Fibroblast of mammary gland (primary cell): ENCODE data around the gene GTF3C4.

Experiments used
- DNase-seq: peaks from one replicate; pipeline ENCODE4 v3.0.0-alpha.2; 2010; ENCODE audit warnings: low read depth
- H3K4me3 ChIP-seq: 2 replicates; pipeline ENCODE4 v1.5.1; 2011; ENCODE audit warnings: low read depth, mild to moderate bottlenecking, low read length, moderate library complexity; ENCODE audit not compliant: control insufficient read depth
- CTCF ChIP-seq: conservative IDR thresholded peaks from 2 replicates; pipeline ENCODE4 v1.5.1; 2011; ENCODE audit warnings: low read depth, low read length, inconsistent platforms; ENCODE audit not compliant: control insufficient read depth, insufficient read depth

The GTF3C4 gene

GRCh38 chr9:132662152-132662945, 7.9 kb upstream of the GTF3C4 start:
- DNase-seq, result no peak
- no peak overlapping the region for H3K4me3 ChIP-seq
- no peak for TF ChIP-seq CTCF

GRCh38 chr9:132663117-132663516, 7.1 kb upstream of the GTF3C4 start:
- H3K4me3 ChIP-seq, result no peak overlapping the region
- TF ChIP-seq CTCF, result no peak
- no peak for DNase-seq

- no peak for DNase-seq
- no peak for TF ChIP-seq CTCF
- no peak overlapping the region for H3K4me3 ChIP-seq
Observed at GRCh38 chr9:132663851-132664250, 6.4 kb upstream of the GTF3C4 start.

- no peak for DNase-seq
- TF ChIP-seq CTCF, result no peak
- H3K4me3 ChIP-seq, result peak overlapping the region; percentile 94
Observed at GRCh38 chr9:132669319-132669697, 956 bp upstream of the GTF3C4 start.

GRCh38 chr9:132669698-132670456, 387 bp upstream of the GTF3C4 start, which contains the start of gene DDX31:
TSS of gene DDX31 (minus strand) at chr9:132669983. CDS start at chr9:132669934, 49 bp downstream.
- TF ChIP-seq CTCF, result no peak
- peak; percentile 75 for DNase-seq
- H3K4me3 ChIP-seq, result peak within 1 kb of the TSS; percentile 94

- H3K4me3 ChIP-seq, result peak overlapping the region; percentile 94
- TF ChIP-seq CTCF, result no peak
- DNase-seq, result peak; percentile 47
Observed at GRCh38 chr9:132671620-132672412, 1.6 kb downstream of the GTF3C4 start.
